Karpas-422 (cell line): ENCODE measurements around the gene MACROD2. TPM values are rescaled to one million over a fixed set of nuclear protein-coding genes. Genes with fewer than 3 reads are reported as not detected.

Experiments used
- DNase-seq: peaks from one replicate; pipeline ENCODE4 v3.0.0-alpha.2; 2015
- H2AFZ ChIP-seq: fragments of 200-600 bp; sonication (generic); 2 replicates; pipeline ENCODE4 v1.6.1; 2014; ENCODE audit warnings: antibody characterized with exemption, low read length, mixed read lengths
- H3K27ac ChIP-seq: fragments of 200-600 bp; sonication (generic); 2 replicates; pipeline ENCODE4 v1.5.1; 2014; ENCODE audit warnings: mild to moderate bottlenecking, low read length, moderate library complexity
- H3K27me3 ChIP-seq: fragments of 200-600 bp; sonication (generic); 2 replicates; pipeline ENCODE4 v1.6.1; 2014; ENCODE audit warnings: low read length, mixed read lengths
- H3K36me3 ChIP-seq: fragments of 200-600 bp; sonication (generic); 2 replicates; pipeline ENCODE4 v1.6.1; 2014; ENCODE audit warnings: low read length, mixed read lengths; ENCODE audit not compliant: insufficient read depth
- H3K4me1 ChIP-seq: fragments of 200-600 bp; sonication (generic); 2 replicates; pipeline ENCODE4 v1.6.1; 2014; ENCODE audit warnings: mild to moderate bottlenecking, low read length, mixed read lengths
- H3K4me2 ChIP-seq: fragments of 200-600 bp; sonication (generic); 2 replicates; pipeline ENCODE4 v1.6.1; 2014; ENCODE audit warnings: low read length, low read depth, mild to moderate bottlenecking; ENCODE audit not compliant: poor library complexity, severe bottlenecking
- H3K4me3 ChIP-seq: fragments of 200-600 bp; sonication (generic); 2 replicates; pipeline ENCODE4 v1.5.1; 2014; ENCODE audit warnings: mild to moderate bottlenecking, antibody characterized with exemption, low read length, mixed read lengths
- H3K79me2 ChIP-seq: fragments of 200-600 bp; sonication (generic); 2 replicates; pipeline ENCODE4 v1.6.1; 2014; ENCODE audit warnings: mild to moderate bottlenecking, low read length, mixed read lengths
- H3K9ac ChIP-seq: fragments of 200-600 bp; sonication (generic); 2 replicates; pipeline ENCODE4 v1.6.0; 2014; ENCODE audit warnings: low read length
- H3K9me2 ChIP-seq: fragments of 200-600 bp; sonication (generic), shearing (Covaris generic); replicated peaks from 2 replicates; pipeline ENCODE4 v1.6.0; 2014; ENCODE audit warnings: mild to moderate bottlenecking, low read length, moderate library complexity; ENCODE audit not compliant: insufficient read depth
- H3K9me3 ChIP-seq: fragments of 300-700, 200-600 bp; sonication (generic); 2 replicates; pipeline ENCODE4 v1.6.1; 2014; ENCODE audit warnings: low read length, mixed read lengths
- H4K20me1 ChIP-seq: fragments of 200-600 bp; sonication (generic); 2 replicates; pipeline ENCODE4 v1.6.1; 2014; ENCODE audit warnings: mild to moderate bottlenecking, antibody characterized with exemption, low read length, low read depth; ENCODE audit not compliant: insufficient read depth
- total RNA-seq: library from RNA; depleted of rRNA; stranded (reverse); fragments of >200 nt; shearing (Covaris generic); gene quantifications from 2 replicates; pipeline ENCODE4 v1.2.3, GENCODE V29; 2014; ENCODE audit warnings: low replicate concordance

MACROD2 gene
- total RNA-seq, 1 experiment from 2014 or later, result 0.15 TPM

DNA sequence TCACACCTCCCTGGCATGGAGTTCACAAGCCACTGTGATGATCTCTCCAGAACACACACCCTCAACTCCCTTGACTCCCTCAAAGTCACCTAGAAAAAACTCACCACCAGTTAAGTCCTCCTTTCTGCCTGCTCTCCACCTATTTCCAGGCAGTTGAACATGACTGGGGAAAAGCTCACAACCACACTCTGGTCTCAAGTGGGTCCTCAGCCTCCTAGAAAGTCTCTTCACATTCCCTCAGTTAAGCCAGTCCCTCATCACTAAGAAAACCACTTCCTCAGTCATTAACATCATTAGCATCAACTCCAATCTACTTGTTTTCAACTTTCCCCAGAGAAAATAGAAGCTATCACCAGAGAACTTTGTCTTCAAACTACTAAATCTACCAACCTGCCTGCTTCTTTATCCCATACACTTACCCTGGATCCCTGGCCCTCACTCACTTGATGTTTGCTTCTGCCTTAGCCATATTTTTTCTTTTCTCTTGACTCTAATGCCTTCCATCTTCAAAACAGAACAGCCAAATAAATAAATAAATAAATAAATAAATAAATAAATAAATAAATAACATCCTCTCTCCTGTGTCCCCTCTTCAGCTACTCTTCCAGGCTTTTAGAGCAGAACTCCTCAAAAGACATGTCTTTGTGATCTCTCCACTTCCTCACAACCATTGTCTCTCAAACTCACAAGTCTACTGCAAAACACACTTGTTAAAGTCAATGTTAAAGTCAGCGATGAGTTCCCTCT lies 1084.5 kb downstream of the MACROD2 start:
- Histone ChIP-seq H3K27ac (no peak overlapping the region), H3K4me2 (no peak overlapping the region), H2AFZ (no peak overlapping the region), H3K9me2 (no peaks in the 10 kb centered on the region; the same call in 1 of the 2 replicates), H3K4me1 (no peaks in the 10 kb centered on the region), H3K9ac (no peak overlapping the region), H3K79me2 (no peaks in the 10 kb centered on the region), H3K4me3 (no peak overlapping the region), H3K9me3 (no peaks in the 10 kb centered on the region; the same call in 1 of the 2 replicates), H4K20me1 (no peaks in the 10 kb centered on the region), H3K27me3 (no peaks in the 10 kb centered on the region), H3K36me3 (no peaks in the 10 kb centered on the region)
- no peak for DNase-seq

DNA sequence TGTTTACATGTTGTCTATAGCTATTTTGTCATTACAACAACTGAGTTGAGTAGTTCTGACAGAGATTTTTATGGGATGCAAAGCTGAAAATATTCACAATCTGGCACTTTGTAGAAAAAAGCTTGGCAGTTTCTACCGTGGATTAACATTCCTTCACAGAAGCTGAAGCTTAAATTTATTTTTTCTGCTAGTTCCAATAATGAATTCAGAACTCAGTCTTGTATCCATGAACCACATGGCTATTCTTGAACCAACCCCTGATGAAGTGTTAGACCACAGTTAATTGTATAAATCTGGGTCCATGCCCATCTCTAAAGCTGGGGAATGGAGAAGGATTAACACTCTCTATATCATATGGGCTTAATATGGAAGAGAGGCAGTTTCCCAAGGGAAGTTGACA lies 1085.9 kb downstream of the MACROD2 start:
- no peaks in the 10 kb centered on the region for H3K36me3 ChIP-seq
- no peak overlapping the region for H3K4me2 ChIP-seq
- no peak overlapping the region for H3K4me3 ChIP-seq
- H3K9ac ChIP-seq, result no peak overlapping the region
- no peak for DNase-seq
- no peaks in the 10 kb centered on the region for H3K4me1 ChIP-seq
- no peak overlapping the region for H2AFZ ChIP-seq
- no peaks in the 10 kb centered on the region for H4K20me1 ChIP-seq
- no peaks in the 10 kb centered on the region; the same call in 1 of the 2 replicates for H3K9me2 ChIP-seq
- H3K79me2 ChIP-seq, result no peaks in the 10 kb centered on the region
- H3K27ac ChIP-seq, result no peak overlapping the region
- H3K27me3 ChIP-seq, result no peaks in the 10 kb centered on the region
- no peaks in the 10 kb centered on the region; the same call in 1 of the 2 replicates for H3K9me3 ChIP-seq

DNA sequence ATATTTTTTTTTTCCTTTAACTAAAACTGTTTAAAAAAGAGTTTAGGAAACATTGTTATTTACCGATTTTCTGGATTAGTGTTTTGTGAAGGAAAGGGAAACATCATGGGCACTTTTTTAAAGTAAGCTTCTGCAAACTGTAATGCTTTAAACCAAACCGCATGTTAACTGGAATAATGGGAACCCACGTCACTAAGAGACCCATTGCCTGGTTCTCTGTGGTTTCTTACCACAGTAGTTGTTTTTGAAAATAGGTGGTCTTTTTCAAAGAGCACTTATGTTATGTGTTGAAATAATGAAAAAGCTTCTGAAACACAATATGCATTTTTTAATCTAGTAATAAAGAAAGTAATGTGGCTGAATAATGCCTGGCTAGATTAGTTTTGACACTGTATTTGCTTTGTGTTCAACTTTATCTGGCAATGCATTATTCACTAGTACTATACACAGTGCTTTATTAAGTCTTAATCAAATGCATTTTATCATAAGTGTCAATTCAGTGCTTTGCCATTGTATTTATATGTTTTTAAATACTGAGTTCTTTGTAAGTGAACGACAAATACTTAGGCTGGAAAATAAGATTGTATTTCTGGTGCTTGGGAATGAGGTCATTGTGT lies 1096.2 kb downstream of the MACROD2 start:
- Histone ChIP-seq H2AFZ (no peak overlapping the region), H3K27ac (no peak overlapping the region), H3K79me2 (no peaks in the 10 kb centered on the region), H3K4me1 (no peaks in the 10 kb centered on the region), H3K36me3 (no peaks in the 10 kb centered on the region), H3K9me2 (peaks cover 3% of the 10 kb centered on the region; the same call in 1 of the 2 replicates), H3K27me3 (no peaks in the 10 kb centered on the region), H3K4me3 (no peak overlapping the region), H4K20me1 (no peaks in the 10 kb centered on the region), H3K4me2 (no peak overlapping the region), H3K9me3 (no peaks in the 10 kb centered on the region; the same call in 1 of the 2 replicates), H3K9ac (no peak overlapping the region)
- no peak for DNase-seq

DNA sequence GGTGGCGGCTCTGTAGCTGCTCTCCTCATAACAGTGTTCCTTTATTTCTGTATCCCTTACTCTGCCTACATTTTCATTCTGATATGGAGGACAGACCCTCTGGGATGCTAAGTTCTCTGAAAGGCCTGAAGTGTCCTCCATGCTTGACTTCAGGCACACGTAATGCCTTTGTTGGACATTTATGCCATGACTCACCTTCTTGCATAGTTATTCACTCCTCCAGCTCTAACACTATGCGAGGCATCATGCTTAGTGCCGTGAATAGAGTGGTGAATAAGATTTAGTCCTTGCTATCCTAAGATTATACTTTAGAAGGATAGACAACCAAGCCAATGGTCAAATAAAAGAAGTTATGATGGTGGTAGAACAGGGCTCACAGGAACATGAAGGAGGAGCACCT lies 1103.0 kb downstream of the MACROD2 start:
- Histone ChIP-seq H3K4me1 (no peaks in the 10 kb centered on the region), H3K9ac (no peak overlapping the region), H3K4me2 (no peak overlapping the region), H3K9me3 (peaks cover 3% of the 10 kb centered on the region; the same call in 1 of the 2 replicates), H3K36me3 (no peaks in the 10 kb centered on the region), H3K27me3 (no peaks in the 10 kb centered on the region), H2AFZ (no peak overlapping the region), H3K4me3 (no peak overlapping the region), H3K27ac (no peak overlapping the region), H3K9me2 (no peaks in the 10 kb centered on the region), H3K79me2 (no peaks in the 10 kb centered on the region), H4K20me1 (no peaks in the 10 kb centered on the region)
- no peak for DNase-seq

DNA sequence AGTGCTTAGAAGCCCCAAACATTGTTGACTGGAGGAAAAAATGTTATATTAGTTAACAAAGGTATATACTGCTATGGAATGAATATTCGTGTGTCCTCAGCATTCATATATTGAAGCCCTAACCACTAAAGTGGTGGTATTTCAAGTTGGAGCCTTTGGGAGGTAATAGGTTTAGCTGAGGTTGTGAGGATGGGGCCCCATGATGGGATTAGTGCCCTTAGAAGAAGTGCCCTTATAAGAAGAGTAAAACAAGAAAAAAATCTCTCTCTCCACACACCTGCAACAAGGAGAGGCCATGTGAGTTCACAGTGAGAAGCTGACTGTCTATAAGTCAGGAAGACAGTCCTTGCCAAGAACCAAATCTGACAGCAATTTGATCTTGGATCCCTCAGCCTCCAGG lies 1103.8 kb downstream of the MACROD2 start:
- no peak overlapping the region for H2AFZ ChIP-seq
- H3K27ac ChIP-seq, result no peak overlapping the region
- no peaks in the 10 kb centered on the region for H3K36me3 ChIP-seq
- no peaks in the 10 kb centered on the region for H4K20me1 ChIP-seq
- no peaks in the 10 kb centered on the region for H3K79me2 ChIP-seq
- no peak overlapping the region for H3K9ac ChIP-seq
- no peaks in the 10 kb centered on the region for H3K27me3 ChIP-seq
- H3K4me2 ChIP-seq, result no peak overlapping the region
- DNase-seq, result no peak
- H3K4me3 ChIP-seq, result no peak overlapping the region
- H3K9me2 ChIP-seq, result no peaks in the 10 kb centered on the region
- no peaks in the 10 kb centered on the region for H3K4me1 ChIP-seq
- H3K9me3 ChIP-seq, result peaks cover 3% of the 10 kb centered on the region; the same call in 1 of the 2 replicates

DNA sequence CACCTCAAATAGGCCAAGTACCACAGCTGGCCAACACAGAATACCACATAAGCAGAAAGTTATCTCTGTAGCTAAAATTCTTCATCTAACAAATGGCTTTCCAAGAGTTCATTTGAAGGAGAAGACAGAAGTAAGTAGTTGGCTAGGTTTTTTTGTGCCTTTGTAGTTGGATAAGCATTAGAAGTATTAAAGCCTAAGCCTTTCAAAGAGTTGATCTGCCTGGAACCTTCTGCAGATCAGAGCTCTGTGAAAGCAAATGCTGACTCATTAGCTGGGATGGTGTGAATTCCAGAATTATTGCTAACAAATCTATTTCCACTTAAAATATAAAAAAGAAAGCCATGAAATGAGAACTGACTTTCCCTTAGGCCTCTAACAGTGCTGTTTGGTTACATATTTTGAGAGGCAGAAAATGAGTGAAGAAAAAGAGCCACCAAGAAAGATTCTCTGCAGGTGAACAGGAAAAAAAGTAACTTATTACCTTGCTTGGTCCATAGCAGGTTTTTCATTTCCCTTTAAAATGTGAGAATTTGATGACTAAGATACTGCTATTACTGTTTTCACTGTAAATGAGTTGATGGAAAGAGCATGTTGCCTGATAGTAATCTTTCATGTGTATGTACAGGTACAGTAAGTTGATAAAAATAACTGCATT lies 1105.3 kb downstream of the MACROD2 start:
- DNase-seq, result no peak
- no peaks in the 10 kb centered on the region for H4K20me1 ChIP-seq
- no peak overlapping the region for H3K27ac ChIP-seq
- no peak overlapping the region for H3K4me2 ChIP-seq
- no peak overlapping the region for H2AFZ ChIP-seq
- no peaks in the 10 kb centered on the region for H3K4me1 ChIP-seq
- H3K79me2 ChIP-seq, result no peaks in the 10 kb centered on the region
- no peak overlapping the region for H3K9ac ChIP-seq
- H3K36me3 ChIP-seq, result no peaks in the 10 kb centered on the region
- H3K27me3 ChIP-seq, result no peaks in the 10 kb centered on the region
- peaks cover 3% of the 10 kb centered on the region; the same call in 1 of the 2 replicates for H3K9me3 ChIP-seq
- no peaks in the 10 kb centered on the region for H3K9me2 ChIP-seq
- no peak overlapping the region for H3K4me3 ChIP-seq

DNA sequence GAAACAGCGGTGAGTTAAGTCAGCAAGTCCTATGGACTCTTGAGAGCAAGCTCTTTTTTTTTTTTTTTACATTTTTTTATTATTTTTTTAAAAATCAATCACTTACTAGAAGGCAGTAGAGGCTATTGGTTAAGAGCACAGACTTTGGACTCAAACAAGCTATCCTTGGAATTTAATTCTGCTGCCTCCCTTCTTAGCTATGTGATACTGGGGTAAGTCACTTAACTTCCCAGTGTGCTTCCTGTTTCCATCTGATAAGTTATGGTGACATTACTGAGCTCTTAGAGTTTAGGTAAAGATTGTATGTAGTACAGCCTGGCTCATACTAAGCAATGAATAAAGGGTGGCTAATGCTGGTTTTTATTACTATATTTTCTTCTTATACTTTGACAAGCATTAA lies 1112.6 kb downstream of the MACROD2 start:
- H3K9me2 ChIP-seq, result no peaks in the 10 kb centered on the region
- H3K9ac ChIP-seq, result no peak overlapping the region
- no peaks in the 10 kb centered on the region for H3K27me3 ChIP-seq
- no peak for DNase-seq
- H3K4me2 ChIP-seq, result no peak overlapping the region
- no peaks in the 10 kb centered on the region for H3K4me1 ChIP-seq
- H2AFZ ChIP-seq, result no peak overlapping the region
- H3K9me3 ChIP-seq, result no peaks in the 10 kb centered on the region
- H3K79me2 ChIP-seq, result no peaks in the 10 kb centered on the region
- H3K27ac ChIP-seq, result no peak overlapping the region
- no peaks in the 10 kb centered on the region for H3K36me3 ChIP-seq
- no peaks in the 10 kb centered on the region for H4K20me1 ChIP-seq
- no peak overlapping the region for H3K4me3 ChIP-seq

DNA sequence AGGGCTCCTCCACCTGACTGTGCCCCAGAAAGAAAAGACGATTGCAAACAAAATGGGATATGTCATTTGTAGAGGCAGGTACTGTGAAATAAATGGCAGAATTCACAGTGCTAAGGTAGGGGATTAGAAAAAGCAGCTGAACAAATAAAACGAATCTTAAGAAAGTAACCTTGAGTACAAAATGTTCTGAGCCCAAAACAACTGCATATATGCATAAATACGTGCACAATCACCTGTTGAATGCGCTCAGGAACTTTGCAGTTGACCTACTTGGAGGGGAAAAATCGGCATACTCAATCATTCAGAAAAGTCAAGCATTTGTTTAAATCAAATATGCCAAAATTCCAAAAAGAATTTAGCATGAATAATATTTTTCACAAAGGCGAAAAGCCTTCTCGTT lies 1114.2 kb downstream of the MACROD2 start:
- no peaks in the 10 kb centered on the region for H3K4me1 ChIP-seq
- H3K4me3 ChIP-seq, result no peak overlapping the region
- no peak overlapping the region for H3K4me2 ChIP-seq
- no peak overlapping the region for H2AFZ ChIP-seq
- H3K27me3 ChIP-seq, result no peaks in the 10 kb centered on the region
- H3K9me2 ChIP-seq, result no peaks in the 10 kb centered on the region
- no peaks in the 10 kb centered on the region for H4K20me1 ChIP-seq
- no peak for DNase-seq
- no peak overlapping the region for H3K27ac ChIP-seq
- H3K9ac ChIP-seq, result no peak overlapping the region
- H3K9me3 ChIP-seq, result no peaks in the 10 kb centered on the region
- H3K79me2 ChIP-seq, result no peaks in the 10 kb centered on the region
- no peaks in the 10 kb centered on the region for H3K36me3 ChIP-seq
